Raji (cell line): ENCODE measurements around the gene IFNAR1.

Source experiments
- POLR2A ChIP-seq: IDR thresholded peaks from 2 replicates; pipeline ENCODE4 v1.6.1; 2011; ENCODE audit warnings: low read depth, low read length, control low read depth; ENCODE audit not compliant: insufficient read depth

The IFNAR1 gene

GRCh38 chr21:33396951-33397350, 72.2 kb downstream of the IFNAR1 start:
- TF ChIP-seq POLR2A: no peak

GRCh38 chr21:33397717-33398116, 72.9 kb downstream of the IFNAR1 start:
- no peak for TF ChIP-seq POLR2A

- TF ChIP-seq POLR2A: no peak
Measured at GRCh38 chr21:33398361-33398760, 73.6 kb downstream of the IFNAR1 start.

- TF ChIP-seq POLR2A: no peak
Measured at GRCh38 chr21:33401630-33401992, 76.8 kb downstream of the IFNAR1 start.

GRCh38 chr21:33402001-33402979, 77.5 kb downstream of the IFNAR1 start:
- no peak for TF ChIP-seq POLR2A

- peak; percentile 58 for TF ChIP-seq POLR2A
Measured at GRCh38 chr21:33403128-33403785, 78.5 kb downstream of the IFNAR1 start, which contains the start of gene IFNGR2. Gene IFNGR2, plus strand, starts transcription at chr21:33403413. Its CDS starts 131 bp downstream, at chr21:33403544.

- TF ChIP-seq POLR2A: peak; percentile 70
Measured at GRCh38 chr21:33403786-33404585, 79.2 kb downstream of the IFNAR1 start.

GRCh38 chr21:33406493-33406892, 81.7 kb downstream of the IFNAR1 start:
- TF ChIP-seq POLR2A: no peak
